Activated CD8-positive, alpha-beta memory T cell treated with anti-CD3 and anti-CD28 coated beads for 4 hours (primary cell): Measurements from ENCODE around the gene DNM1L.
A peak's percentile ranks its signal among the peaks of the same experiment; 100 is the strongest.
"Not testable (repeated sequence)": the region's sequence is repeated elsewhere in the genome, so short reads cannot be mapped to it uniquely, and the experiment has no call there.

ENCODE experiments used
- DNase-seq, 2 donors: peaks; one replicate each; pipeline ENCODE4 v3.0.0-alpha.2; 2020; ENCODE audit warnings: low read depth in 2 of 2

The DNM1L gene

GRCh38 chr12:32697445-32697844 lies 18.3 kb downstream of the DNM1L start:
- no peak for DNase-seq

DNA sequence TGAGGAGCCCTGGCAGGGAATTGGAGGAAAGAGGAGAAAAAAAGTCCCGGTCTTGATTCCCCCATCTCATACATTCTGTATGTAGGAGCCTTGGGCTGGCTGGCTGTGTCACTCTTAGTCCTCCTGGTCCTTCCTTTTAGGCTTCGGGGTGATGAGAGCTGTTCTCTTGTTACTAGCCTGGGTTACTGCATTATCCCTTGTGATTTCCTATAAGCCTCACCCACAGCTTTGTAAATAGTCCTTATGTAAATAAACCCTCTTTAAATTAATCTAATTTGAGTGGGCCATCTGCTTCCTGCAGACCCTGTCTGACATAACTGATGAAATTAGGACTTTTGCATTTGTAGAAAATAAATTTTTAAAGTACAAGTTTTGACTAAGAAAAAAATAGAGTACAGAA lies 19.2 kb downstream of the DNM1L start:
- no peak for DNase-seq

- DNase-seq = not testable (repeated sequence)
Measured at GRCh38 chr12:32699437-32699836, 20.3 kb downstream of the DNM1L start.

GRCh38 chr12:32702473-32702872 lies 23.4 kb downstream of the DNM1L start:
- no peak for DNase-seq

DNA sequence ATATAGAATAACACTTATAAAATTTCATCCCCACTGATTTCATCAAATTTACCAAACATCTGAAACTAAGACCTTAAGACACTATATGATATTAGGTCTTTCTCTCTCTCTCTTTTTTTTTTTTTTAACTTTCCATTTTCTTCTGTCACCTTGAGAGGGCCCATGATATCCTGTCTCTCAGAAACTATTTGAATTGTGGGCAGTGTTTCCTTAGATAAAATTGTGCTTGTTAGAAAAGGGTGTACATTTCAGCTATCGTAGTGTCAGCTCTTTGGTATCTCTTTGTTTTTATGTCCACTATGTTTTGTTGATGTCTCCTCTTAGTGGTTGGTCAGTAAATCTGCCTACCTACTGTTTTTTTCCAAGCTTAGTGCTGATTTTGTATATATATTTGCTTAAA lies 23.8 kb downstream of the DNM1L start:
- no peak for DNase-seq

- DNase-seq = no peak
Measured at GRCh38 chr12:32705783-32706182, 26.7 kb downstream of the DNM1L start.

GRCh38 chr12:32706335-32707024 lies 27.4 kb downstream of the DNM1L start:
- no peak for DNase-seq

- DNase-seq = no peak
Measured at GRCh38 chr12:32708926-32709325, 29.8 kb downstream of the DNM1L start.

DNA sequence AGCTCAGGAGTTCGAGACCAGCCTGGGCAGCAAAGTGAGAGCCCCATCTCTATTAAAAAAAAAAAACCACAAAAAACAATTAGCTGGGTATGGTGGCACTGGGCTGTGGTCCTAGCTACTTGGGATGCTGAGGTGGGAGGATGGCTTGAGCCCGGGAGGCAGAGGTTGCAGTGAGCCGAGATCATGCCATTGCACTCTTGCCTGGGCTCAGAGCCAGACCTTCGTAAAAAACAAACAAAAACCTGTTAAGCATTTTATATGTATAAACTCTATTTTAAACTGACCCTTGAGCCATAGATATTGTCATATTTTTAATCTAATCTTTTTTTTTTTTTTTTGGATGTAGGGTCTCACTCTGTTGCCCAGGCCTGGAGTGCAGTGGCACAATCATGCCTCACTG lies 35.7 kb downstream of the DNM1L start:
- DNase-seq = no peak

GRCh38 chr12:32718926-32719325 lies 39.8 kb downstream of the DNM1L start:
- no peak for DNase-seq

DNA sequence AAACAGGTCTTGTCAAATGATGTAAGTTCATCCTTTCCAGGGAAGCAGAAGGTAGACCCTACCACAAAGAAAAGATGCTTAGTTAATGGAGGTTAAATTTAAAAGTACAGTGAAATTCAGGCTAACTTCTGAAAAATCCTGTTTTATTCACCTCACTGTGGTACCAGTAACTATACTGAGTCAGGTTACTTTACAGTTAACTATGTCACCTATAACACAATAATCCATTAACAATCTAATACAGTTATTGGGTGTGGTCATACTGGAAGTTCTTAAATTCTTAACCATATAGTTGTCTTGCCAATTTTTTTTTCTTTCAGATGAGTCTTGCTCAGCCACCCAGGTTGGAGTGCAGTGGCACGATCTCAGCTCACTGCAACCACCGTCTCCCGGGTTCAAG lies 46.2 kb downstream of the DNM1L start:
- not testable (repeated sequence) for DNase-seq

DNA sequence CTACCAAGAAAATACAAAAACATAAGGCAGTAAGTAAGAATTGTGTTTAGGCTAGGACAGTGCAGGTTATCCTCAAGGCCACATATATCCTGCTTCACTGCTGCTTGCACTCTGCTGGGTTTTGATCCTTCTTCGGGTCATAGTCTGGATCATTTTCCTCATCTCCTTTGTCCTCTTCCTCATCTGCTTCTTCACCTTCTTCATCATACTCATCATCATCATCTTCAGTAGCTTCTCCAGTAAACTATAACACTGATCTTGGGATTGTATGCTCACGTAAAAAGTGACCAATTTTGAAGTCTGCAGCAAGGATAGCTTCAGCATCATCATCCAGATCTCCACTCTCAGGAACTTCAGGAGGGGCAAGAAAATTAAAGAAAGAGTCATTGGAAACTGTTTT lies 47.2 kb downstream of the DNM1L start:
- no peak for DNase-seq

DNA sequence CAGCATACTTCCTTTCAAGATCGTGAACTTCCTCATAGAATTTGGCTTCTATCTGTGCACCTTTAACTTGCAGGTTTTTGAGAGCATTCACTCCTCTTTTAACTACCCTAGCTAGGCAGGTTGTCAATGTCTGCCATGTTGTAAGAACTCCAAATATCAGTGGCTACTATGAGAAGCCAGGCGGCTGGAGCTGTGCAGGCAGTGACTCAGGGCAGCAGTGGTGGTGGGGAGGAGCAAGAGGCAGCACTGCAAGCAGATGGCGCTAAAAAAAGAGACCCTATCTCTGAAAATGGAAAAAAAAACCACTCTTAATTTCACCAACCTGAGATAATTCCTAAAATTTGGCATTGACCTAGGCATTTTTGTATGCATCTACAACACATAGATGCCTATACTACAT lies 48.1 kb downstream of the DNM1L start:
- no peak for DNase-seq

DNA sequence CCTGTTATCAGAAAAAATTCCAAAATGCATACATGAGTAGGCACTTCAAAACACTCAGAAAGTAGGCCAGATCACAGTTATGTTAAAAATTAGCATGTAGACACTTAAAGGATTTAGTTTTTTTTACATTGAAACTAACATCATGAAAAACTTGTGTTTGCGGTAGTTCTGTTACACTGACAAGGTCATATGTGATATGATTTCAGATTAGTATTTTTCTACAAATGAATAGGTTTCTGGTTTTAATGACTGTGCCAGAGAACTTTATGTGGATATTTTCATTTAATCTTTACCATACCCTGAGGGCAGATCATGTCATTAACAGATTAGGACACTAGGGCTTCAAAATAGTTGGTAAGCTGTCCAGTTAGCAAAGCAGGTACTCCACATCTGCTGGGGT lies 55.9 kb downstream of the DNM1L start:
- DNase-seq = no peak

- DNase-seq = no peak
Measured at GRCh38 chr12:32736445-32736844, 57.3 kb downstream of the DNM1L start.

DNA sequence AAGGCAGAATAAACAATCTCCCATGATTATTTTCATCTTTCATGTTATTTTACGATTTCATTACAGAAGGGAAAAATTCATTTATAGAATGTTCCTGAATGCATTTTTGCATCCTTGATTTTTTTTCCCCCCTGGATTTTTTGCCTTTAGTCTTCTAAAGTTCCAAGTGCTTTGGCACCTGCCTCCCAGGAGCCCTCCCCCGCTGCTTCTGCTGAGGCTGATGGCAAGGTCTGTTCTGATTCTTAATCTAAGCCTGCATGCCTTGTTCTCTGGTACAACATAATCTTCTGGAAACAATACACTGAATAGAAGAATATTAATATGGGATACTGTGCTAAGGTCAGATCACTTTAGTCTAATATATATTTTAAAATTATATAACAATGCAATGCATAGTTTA lies 58.6 kb downstream of the DNM1L start:
- DNase-seq = no peak

- DNase-seq = no peak
Measured at GRCh38 chr12:32739279-32739678, 60.2 kb downstream of the DNM1L start.

- no peak for DNase-seq
Measured at GRCh38 chr12:32742133-32742532, 63.0 kb downstream of the DNM1L start.

- no peak for DNase-seq
Measured at GRCh38 chr12:32743264-32743663, 64.2 kb downstream of the DNM1L start.

DNA sequence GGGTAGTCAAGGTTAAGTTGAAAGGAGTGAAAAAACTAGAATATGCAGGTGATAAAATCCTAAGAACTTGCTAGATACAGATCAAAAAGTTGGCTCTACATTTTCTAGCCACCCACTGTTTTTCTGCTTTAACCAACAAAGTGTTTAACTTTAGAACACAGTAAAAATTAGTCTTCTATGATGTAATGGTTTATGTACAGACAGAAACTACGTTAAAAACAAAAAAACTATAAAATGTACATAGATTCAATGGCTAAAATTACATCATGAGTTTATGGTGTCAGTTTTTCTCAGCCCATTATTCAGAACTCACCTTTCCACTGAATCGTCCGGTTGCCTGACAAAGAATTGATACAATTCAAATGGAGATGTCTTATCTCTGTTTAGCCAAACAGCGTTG lies 74.5 kb downstream of the DNM1L start:
- DNase-seq = no peak

DNA sequence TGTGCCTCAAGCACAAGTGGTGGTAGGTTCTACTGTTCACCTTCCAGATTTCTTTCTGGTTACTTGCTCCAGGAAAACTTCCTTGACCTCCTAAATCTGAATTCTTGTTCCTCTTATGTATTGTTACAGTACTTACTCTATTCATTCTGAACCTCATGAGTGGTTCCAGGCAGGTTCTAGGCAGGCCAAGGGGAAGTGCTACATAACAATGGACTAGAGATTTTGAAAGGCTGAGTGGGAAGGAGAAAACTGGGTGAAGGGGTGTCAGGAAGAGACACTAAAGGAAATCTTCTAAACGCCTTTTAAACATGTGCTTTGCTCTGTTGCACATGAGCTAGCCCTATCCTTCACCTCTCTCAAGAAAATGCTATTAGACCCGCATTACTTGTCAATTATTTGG lies 75.0 kb downstream of the DNM1L start:
- no peak for DNase-seq

GRCh38 chr12:32755051-32755653 lies 76.1 kb downstream of the DNM1L start:
- DNase-seq = peak; percentile 19 to 28

- peak; percentile 78 to 87 for DNase-seq
Measured at GRCh38 chr12:32755654-32756475, 76.8 kb downstream of the DNM1L start, which contains the start of gene YARS2. Gene YARS2 (minus strand): TSS chr12:32755897. CDS start chr12:32755874, 23 bp downstream.
